Measurements from ENCODE around the gene DND1. TPM values are rescaled to one million over a fixed set of nuclear protein-coding genes. Genes with fewer than 3 reads are reported as not detected.

DND1 gene
- total and polyA plus RNA-seq, 8 donors = 0.37 to 3.8 (median 0.60) TPM

- peak overlapping the region; percentile 28 to 65 (median 42) for H3K4me3 ChIP-seq
- ATAC-seq (peak; percentile 70 to 80 (median 76)), FAIRE-seq (no peak), DNase-seq (peak in 5 of 6 donors; percentile 43 to 78 (median 65))
- no peaks in the 10 kb centered on the region for H3K9me3 ChIP-seq
- H3K27me3 ChIP-seq = no peaks in the 10 kb centered on the region
- intact Hi-C loops (cut with DNase I) = loop anchor here in 2 of 3 donors (10.0 kb wide), 2 partner anchors 67 to 267 kb away; partner anchors contain the start of genes APBB3 (in 1 of the 2), SLC35A4 (in 1 of the 2) and SLC4A9 (in 1 of the 2)
- WGBS, 2 donors = 2 to 4% methylated on average over 36 of the region's 36 CpGs
- peaks cover 0 to 8% (median 0%) of the 10 kb centered on the region in 3 donors for H3K4me1 ChIP-seq
- H3K27ac ChIP-seq = peak overlapping the region; percentile 33 to 75 (median 62)
- no peak for TF ChIP-seq CTCF (IDR thresholded peaks at IDR 0.05)
- H3K36me3 ChIP-seq = no peaks in the 10 kb centered on the region
Observed at GRCh38 chr5:140631831-140632365, 41.5 kb downstream of the DND1 start.

- no peak for DNase-seq
Observed at GRCh38 chr5:140631036-140631417, 42.3 kb downstream of the DND1 start.

DNA sequence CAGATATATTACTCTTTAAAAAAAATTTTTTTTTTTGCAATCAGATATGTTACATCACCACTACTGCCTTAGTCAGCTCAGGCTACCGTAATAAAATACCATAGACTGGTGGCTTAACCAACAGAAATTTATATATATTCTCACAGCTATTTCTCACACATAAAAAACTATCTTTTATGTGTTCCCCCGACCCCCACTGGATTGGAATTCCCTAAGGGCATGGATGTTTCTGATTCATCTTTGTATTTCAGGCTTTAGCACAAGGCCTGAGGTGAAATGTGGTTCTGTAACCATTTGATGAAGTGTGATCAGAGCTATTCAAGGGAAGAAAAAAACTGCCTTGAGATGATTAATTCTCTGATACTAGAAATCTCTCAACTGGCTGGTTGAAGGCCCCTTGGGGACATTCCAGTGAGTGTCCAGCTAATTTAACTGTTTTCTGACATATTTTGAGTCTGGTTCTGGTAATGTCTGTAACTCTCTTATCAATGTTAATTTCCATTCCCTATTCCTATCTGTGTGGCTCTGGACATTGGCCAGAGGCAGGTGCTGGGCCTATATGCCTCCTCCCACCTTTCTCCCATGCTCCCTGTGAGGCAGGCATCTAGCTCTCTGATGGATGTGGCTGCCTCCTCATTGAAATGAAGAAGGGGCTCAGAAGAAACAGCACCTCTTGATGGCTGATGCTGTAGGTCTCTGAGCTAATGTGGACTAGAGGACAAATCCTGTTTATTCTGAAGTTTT, 42.9 kb downstream of the DND1 start:
- FAIRE-seq (no peak), DNase-seq (no peak), ATAC-seq (no peak)
- Histone ChIP-seq H3K9me3 (no peaks in the 10 kb centered on the region), H3K36me3 (no peaks in the 10 kb centered on the region), H3K27ac (peak overlapping the region in 2 of 4 donors; percentile 68 to 75), H3K27me3 (no peaks in the 10 kb centered on the region), H3K4me1 (peaks cover 0 to 8% (median 0%) of the 10 kb centered on the region in 3 donors), H3K4me3 (peak overlapping the region in 1 of 4 donors; percentile 65)
- intact Hi-C loops (cut with DNase I) = loop anchor here in 2 of 3 donors (10.0 kb wide), 2 partner anchors 66 to 266 kb away; partner anchors contain the start of genes APBB3 (in 1 of the 2), SLC35A4 (in 1 of the 2) and SLC4A9 (in 1 of the 2)
- TF ChIP-seq CTCF (IDR thresholded peaks at IDR 0.05) = no peak
- 71 to 76% methylated on average over 2 of the region's 2 CpGs for WGBS, 2 donors

More at GRCh38 chr5:140631036-140631417, 42.3 kb downstream of the DND1 start:
- no peaks in the 10 kb centered on the region for H3K27me3 ChIP-seq
- WGBS, 2 donors = 96% methylated on average over 4 of the region's 4 CpGs
- no peak for TF ChIP-seq CTCF (IDR thresholded peaks at IDR 0.05)
- intact Hi-C loops (cut with DNase I) = loop anchor here in 2 of 3 donors (10.0 kb wide), 2 partner anchors 66 to 266 kb away; partner anchors contain the start of genes APBB3 (in 1 of the 2), SLC35A4 (in 1 of the 2) and SLC4A9 (in 1 of the 2)
- no peak for ATAC-seq
- H3K4me1 ChIP-seq = peaks cover 0 to 8% (median 0%) of the 10 kb centered on the region in 3 donors
- FAIRE-seq = no peak
- H3K4me3 ChIP-seq = peak overlapping the region in 1 of 4 donors; percentile 65
- no peaks in the 10 kb centered on the region for H3K9me3 ChIP-seq
- H3K36me3 ChIP-seq = no peaks in the 10 kb centered on the region
- H3K27ac ChIP-seq = peak overlapping the region in 2 of 4 donors; percentile 68 to 75

GRCh38 chr5:140628711-140629110, 44.7 kb downstream of the DND1 start:
- no peak for TF ChIP-seq CTCF (IDR thresholded peaks at IDR 0.05)
- no peaks in the 10 kb centered on the region for H3K27me3 ChIP-seq
- H3K36me3 ChIP-seq = no peaks in the 10 kb centered on the region
- no peak overlapping the region for H3K27ac ChIP-seq
- no peak for DNase-seq
- no peak for ATAC-seq
- FAIRE-seq = no peak
- intact Hi-C loops (cut with DNase I) = no loop called here
- H3K9me3 ChIP-seq = no peaks in the 10 kb centered on the region
- WGBS, 2 donors = 85 to 87% methylated on average over 1 of the region's 1 CpG
- no peak overlapping the region for H3K4me3 ChIP-seq
- H3K4me1 ChIP-seq = peaks cover 0 to 8% (median 0%) of the 10 kb centered on the region in 3 donors

Measured in pancreas (tissue), 10 donors.